Measurements from ENCODE around the gene ITPR2.

- TF ChIP-seq CTCF (IDR thresholded peaks at IDR 0.05): no peak
- TF ChIP-seq POLR2A (IDR thresholded peaks at IDR 0.05): no peak
- TF ChIP-seq POLR2AphosphoS5 (IDR thresholded peaks at IDR 0.05; ENCODE audit: insufficient read depth in 1 of 2, low read depth in 1 of 2): no peak
These were observed 431.1 kb downstream of the ITPR2 start for GRCh38 chr12:26401874-26402273.
